Spleen (tissue), 11 donors: ENCODE results near the gene THAP12. TPM values are rescaled to one million over a fixed set of nuclear protein-coding genes. Genes with fewer than 3 reads are reported as not detected.

Experiments used
- DNase-seq: peaks from one replicate; pipeline ENCODE4 v3.0.0-alpha.2; 2020
- H3K27ac ChIP-seq, 8 donors: fragments of 200-600 bp; sonication (generic) in 7 of 8; 1 replicate in 4 of 8; 2 replicates in 4 of 8; pipeline versions ENCODE4 v1.5.0 to v1.8.0; 2016 to 2021; ENCODE audit warnings: inconsistent platforms in 4 of 8, mild to moderate bottlenecking in 4 of 8, moderate library complexity in 1 of 8
- H3K27me3 ChIP-seq, 7 donors: fragments of 200-600 bp; sonication (generic) in 6 of 7; replicated peaks in 1 of 7; 1 replicate in 4 of 7; 2 replicates in 3 of 7; pipeline versions ENCODE4 v1.5.0 to v1.8.0; 2016 to 2021; ENCODE audit warnings: inconsistent platforms in 3 of 7, mild to moderate bottlenecking in 1 of 7
- H3K36me3 ChIP-seq, 6 donors: fragments of 200-600 bp; sonication (generic) in 5 of 6; 1 replicate in 4 of 6; 2 replicates in 2 of 6; pipeline versions ENCODE4 v1.5.0 to v1.8.0; 2016 to 2021; ENCODE audit warnings: inconsistent platforms in 2 of 6
- H3K4me1 ChIP-seq, 6 donors: fragments of 200-600 bp; sonication (generic) in 5 of 6; 1 replicate in 3 of 6; 2 replicates in 3 of 6; pipeline versions ENCODE4 v1.5.0 to v1.8.0; 2016 to 2021; ENCODE audit warnings: inconsistent platforms in 3 of 6
- H3K4me3 ChIP-seq, 8 donors: fragments of 200-600 bp; sonication (generic) in 7 of 8; 1 replicate in 4 of 8; 2 replicates in 4 of 8; pipeline versions ENCODE4 v1.5.0 to v1.8.0; 2016 to 2021; ENCODE audit warnings: inconsistent platforms in 4 of 8, mild to moderate bottlenecking in 4 of 8, moderate library complexity in 2 of 8
- H3K9me3 ChIP-seq, 8 donors: fragments of 200-600 bp; sonication (generic) in 7 of 8; 1 replicate in 4 of 8; 2 replicates in 4 of 8; pipeline versions ENCODE4 v1.5.0 to v1.8.0; 2016 to 2021; ENCODE audit warnings: inconsistent platforms in 4 of 8
- CTCF ChIP-seq, 11 experiments: fragments of 200-600 bp in 7 of 11; fragments of 450-650 bp in 4 of 11; sonication (generic) in 4 of 11; IDR thresholded peaks in 8 of 11; conservative IDR thresholded peaks in 3 of 11; 1 replicate in 7 of 11; 2 replicates in 4 of 11; pipeline versions ENCODE4 v1.4.0 to v1.8.0; 2016 to 2021; ENCODE audit warnings: antibody characterized with exemption in 11 of 11, inconsistent platforms in 4 of 11, mild to moderate bottlenecking in 1 of 11
- POLR2A ChIP-seq, 3 donors: fragments of 450-650 bp; IDR thresholded peaks; one replicate each; pipeline ENCODE4 v1.5.1; 2017; ENCODE audit warnings: antibody characterized with exemption in 3 of 3, mild to moderate bottlenecking in 1 of 3
- POLR2AphosphoS5 ChIP-seq, 3 donors: sonication (generic); formaldehyde crosslinking; IDR thresholded peaks; one replicate each; pipeline ENCODE4 v1.5.1; 2017; ENCODE audit warnings: antibody characterized with exemption in 3 of 3
- WGBS, 5 donors: extraction: QIAGEN DNeasy Blood & Tissue Kit in 3 of 5; methylation state at CpG; one replicate each; pipeline versions ENCODE4 v1.1.5 to v1.1.7; 2013 to 2018; 5-methylcytosine and 5-hydroxymethylcytosine counted together
- intact Hi-C: fragments of 100-400 bp; cut with DNase I; formaldehyde crosslinking; loops from one replicate; pipeline ENCODE4 v1.15.0; 2023; ENCODE audit warnings: low total_unique reads
- polyA plus RNA-seq, 3 donors: library from polyadenylated mRNA; stranded (reverse); fragments of 200-250 nt; gene quantifications; one replicate each; pipeline ENCODE4 v1.2.1, GENCODE V29; 2013
- total RNA-seq, 7 donors: library from RNA; depleted of rRNA in 3 of 7; stranded (reverse); fragments of >200 nt in 3 of 7; fragmentation: NEBNext Ultra II Directional in 4 of 7; extraction: Animal tissue kit (Norgen Biotek cat#: 25700) in 4 of 7; gene quantifications; one replicate each; pipeline versions ENCODE4 v1.1.0 to v1.2.1, GENCODE V29; 2016 to 2021
- donor health status: healthy with polysubstance abuse.
- donor health status: DM: no; HTN: no; CAD: no; lungs with moderate emphysema.
- donor health status: DM: no; HTN: no; CAD: no.
- donor health status: Bipolar disorder and iron deficiency.
- donor health status: healthy.
- donor health status: DM: no; HTN: no; CAD: no.
- donor health status: DM: yes; HTN: yes; CAD: no.

THAP12 gene
- total and polyA plus RNA-seq, 10 donors: 28.4 to 51.8 (median 39.6) TPM

- intact Hi-C loops: loop anchor here (5.0 kb wide), 1 partner anchor 62 kb away; no protein-coding TSS in a partner anchor
- peak; percentile 91 for DNase-seq
These were observed 564 bp downstream of the THAP12 start for GRCh38 chr11:76380159-76380976.

GRCh38 chr11:76379807-76380158 lies 1.1 kb downstream of the THAP12 start:
- no peak for DNase-seq
- intact Hi-C loops: loop anchor here (5.0 kb wide), 1 partner anchor 63 kb away; no protein-coding TSS in a partner anchor
- H3K27me3 ChIP-seq: no peaks in the 10 kb centered on the region
- H3K4me3 ChIP-seq: peak overlapping the region; percentile 72 to 99 (median 92)
- H3K4me1 ChIP-seq: peaks cover 28 to 91% (median 69%) of the 10 kb centered on the region in 6 donors
- TF ChIP-seq POLR2AphosphoS5 (IDR thresholded peaks at IDR 0.05) (no peak), CTCF (IDR thresholded peaks at IDR 0.05 in 8 of 11, conservative IDR thresholded peaks at IDR 0.05 in 3 of 11) (no peak), POLR2A (IDR thresholded peaks at IDR 0.05) (no peak)
- H3K9me3 ChIP-seq: no peaks in the 10 kb centered on the region
- peaks cover 0 to 3% (median 0%) of the 10 kb centered on the region in 6 donors for H3K36me3 ChIP-seq
- WGBS, 5 donors: 25 to 50% (median 40%) methylated on average over 6 of the region's 6 CpGs
- peak overlapping the region in 5 of 8 donors; percentile 89 to 95 (median 92) for H3K27ac ChIP-seq

More at GRCh38 chr11:76380159-76380976, 564 bp downstream of the THAP12 start:
- Histone ChIP-seq H3K36me3 (peaks cover 0 to 3% (median 0%) of the 10 kb centered on the region in 6 donors), H3K4me3 (peak overlapping the region; percentile 72 to 99 (median 92)), H3K27me3 (no peaks in the 10 kb centered on the region), H3K27ac (peak overlapping the region; percentile 75 to 95 (median 90)), H3K4me1 (peaks cover 23 to 87% (median 65%) of the 10 kb centered on the region in 6 donors), H3K9me3 (no peaks in the 10 kb centered on the region)
- 0 to 1% (median 1%) methylated on average over 13 to 85 of the region's 85 CpGs for WGBS, 5 donors
- peak in 1 of 3 donors; percentile 7 for TF ChIP-seq POLR2AphosphoS5 (IDR thresholded peaks at IDR 0.05)
- TF ChIP-seq POLR2A (IDR thresholded peaks at IDR 0.05): no peak

- 70 to 77% (median 75%) methylated on average over 7 of the region's 7 CpGs for WGBS, 5 donors
These were observed 4.0 kb downstream of the THAP12 start for GRCh38 chr11:76376746-76377558.

More at GRCh38 chr11:76376746-76377558, 4.0 kb downstream of the THAP12 start:
- intact Hi-C loops: no loop called here
- H3K4me1 ChIP-seq: peaks cover 20 to 85% (median 54%) of the 10 kb centered on the region in 6 donors
- H3K27ac ChIP-seq: no peak overlapping the region
- no peaks in the 10 kb centered on the region for H3K9me3 ChIP-seq
- TF ChIP-seq CTCF (IDR thresholded peaks at IDR 0.05 in 8 of 11, conservative IDR thresholded peaks at IDR 0.05 in 3 of 11) (no peak), POLR2AphosphoS5 (IDR thresholded peaks at IDR 0.05) (no peak), POLR2A (IDR thresholded peaks at IDR 0.05) (no peak)
- H3K36me3 ChIP-seq: no peaks in the 10 kb centered on the region
- H3K4me3 ChIP-seq: no peak overlapping the region
- no peak for DNase-seq
- no peaks in the 10 kb centered on the region for H3K27me3 ChIP-seq
